ENCODE measurements around the gene PCYOX1L.

Gene PCYOX1L

DNA sequence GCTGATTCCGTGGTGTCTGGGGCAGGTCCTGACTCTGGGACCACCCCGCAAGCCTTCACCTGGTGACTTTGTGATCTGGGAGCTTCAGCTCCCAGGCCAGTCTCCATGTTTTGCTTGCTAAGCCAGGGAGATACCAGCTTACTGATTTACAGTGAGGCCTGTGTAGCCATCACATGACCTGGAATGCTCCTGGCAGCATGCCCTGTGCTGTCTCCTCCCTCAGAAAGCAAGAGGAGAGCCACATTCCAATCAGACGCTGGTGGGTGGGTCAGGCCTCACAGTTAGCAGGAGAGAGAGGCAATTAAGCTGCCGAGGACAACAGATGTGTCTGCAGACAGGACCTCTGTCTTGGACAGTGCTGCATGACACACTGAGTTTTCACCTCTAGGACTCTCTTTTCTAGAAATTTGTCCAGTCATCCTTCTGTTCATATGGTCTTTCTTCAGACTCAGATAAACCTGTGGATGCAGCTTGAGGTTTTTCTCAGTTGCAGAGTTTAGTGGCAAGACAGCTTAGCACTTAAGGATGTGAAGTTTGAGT lies 37.0 kb upstream of the PCYOX1L start:
- H3K4me3 ChIP-seq (ENCODE audit: extremely low read depth, insufficient read depth, low read length, poor library complexity, severe bottlenecking): no peak overlapping the region
- peaks cover 23% of the 10 kb centered on the region for H3K36me3 ChIP-seq (ENCODE audit: control insufficient read depth, insufficient read depth, low read length)
- H3K4me1 ChIP-seq (ENCODE audit: control insufficient read depth, insufficient read depth, low read length, poor library complexity, severe bottlenecking): peaks cover 23% of the 10 kb centered on the region
- H3K27ac ChIP-seq (ENCODE audit: low read depth, low read length, severe bottlenecking): peak overlapping the region; percentile 72
- 58 to 73% methylated on average over 4 of the region's 4 CpGs for WGBS, 2 experiments (ENCODE audit: insufficient coverage in 2 of 2)
- peaks cover 4% of the 10 kb centered on the region for H3K9me3 ChIP-seq (ENCODE audit: control insufficient read depth, low read length)

DNA sequence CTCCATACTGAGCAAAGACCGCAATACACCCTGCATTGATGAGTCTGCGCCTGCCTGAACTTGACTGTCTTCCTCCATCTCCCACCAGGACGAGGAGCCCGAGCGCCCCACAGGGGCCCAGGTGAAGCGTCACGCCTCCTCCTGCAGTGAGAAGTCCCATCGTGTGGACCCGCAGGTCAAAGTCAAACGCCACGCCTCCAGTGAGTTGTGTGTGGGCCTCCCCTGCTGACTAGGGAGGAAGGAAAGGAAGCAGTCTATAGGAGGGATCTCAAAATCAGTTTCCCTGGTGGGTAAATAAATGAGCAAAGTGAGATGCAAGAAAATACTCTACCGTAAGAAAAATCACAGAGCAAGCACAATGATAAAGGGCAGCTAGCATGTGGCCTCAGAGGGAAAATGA lies 35.3 kb upstream of the PCYOX1L start:
- peaks cover 23% of the 10 kb centered on the region for H3K4me1 ChIP-seq (ENCODE audit: control insufficient read depth, insufficient read depth, low read length, poor library complexity, severe bottlenecking)
- H3K36me3 ChIP-seq (ENCODE audit: control insufficient read depth, insufficient read depth, low read length): peaks cover 23% of the 10 kb centered on the region
- WGBS, 2 experiments (ENCODE audit: insufficient coverage in 2 of 2): 79 to 82% methylated on average over 10 to 11 of the region's 12 CpGs
- H3K27ac ChIP-seq (ENCODE audit: low read depth, low read length, severe bottlenecking): no peak overlapping the region
- H3K4me3 ChIP-seq (ENCODE audit: extremely low read depth, insufficient read depth, low read length, poor library complexity, severe bottlenecking): no peak overlapping the region
- H3K9me3 ChIP-seq (ENCODE audit: control insufficient read depth, low read length): peaks cover 4% of the 10 kb centered on the region

DNA sequence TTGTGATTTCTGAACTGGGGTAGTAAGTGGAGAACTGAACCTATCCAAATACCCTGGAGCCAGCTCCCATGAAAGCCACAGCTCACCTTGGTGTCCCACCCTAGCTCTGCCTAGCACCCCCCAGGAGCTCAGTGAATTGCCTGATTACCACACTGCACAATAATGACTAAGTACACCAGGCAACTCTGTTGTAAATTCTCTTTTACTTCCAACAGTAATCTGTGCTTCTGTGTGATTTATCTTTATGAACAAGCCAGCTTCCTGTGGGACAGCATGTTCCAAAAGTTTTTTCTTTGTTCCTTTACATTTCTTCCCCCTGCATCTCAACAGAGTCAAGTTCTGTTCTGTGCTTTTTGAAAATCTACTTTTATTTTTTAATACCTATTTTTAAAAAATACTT lies 34.6 kb upstream of the PCYOX1L start:
- peaks cover 23% of the 10 kb centered on the region for H3K4me1 ChIP-seq (ENCODE audit: control insufficient read depth, insufficient read depth, low read length, poor library complexity, severe bottlenecking)
- peaks cover 4% of the 10 kb centered on the region for H3K9me3 ChIP-seq (ENCODE audit: control insufficient read depth, low read length)
- H3K4me3 ChIP-seq (ENCODE audit: extremely low read depth, insufficient read depth, low read length, poor library complexity, severe bottlenecking): no peak overlapping the region
- no peak overlapping the region for H3K27ac ChIP-seq (ENCODE audit: low read depth, low read length, severe bottlenecking)
- peaks cover 23% of the 10 kb centered on the region for H3K36me3 ChIP-seq (ENCODE audit: control insufficient read depth, insufficient read depth, low read length)

DNA sequence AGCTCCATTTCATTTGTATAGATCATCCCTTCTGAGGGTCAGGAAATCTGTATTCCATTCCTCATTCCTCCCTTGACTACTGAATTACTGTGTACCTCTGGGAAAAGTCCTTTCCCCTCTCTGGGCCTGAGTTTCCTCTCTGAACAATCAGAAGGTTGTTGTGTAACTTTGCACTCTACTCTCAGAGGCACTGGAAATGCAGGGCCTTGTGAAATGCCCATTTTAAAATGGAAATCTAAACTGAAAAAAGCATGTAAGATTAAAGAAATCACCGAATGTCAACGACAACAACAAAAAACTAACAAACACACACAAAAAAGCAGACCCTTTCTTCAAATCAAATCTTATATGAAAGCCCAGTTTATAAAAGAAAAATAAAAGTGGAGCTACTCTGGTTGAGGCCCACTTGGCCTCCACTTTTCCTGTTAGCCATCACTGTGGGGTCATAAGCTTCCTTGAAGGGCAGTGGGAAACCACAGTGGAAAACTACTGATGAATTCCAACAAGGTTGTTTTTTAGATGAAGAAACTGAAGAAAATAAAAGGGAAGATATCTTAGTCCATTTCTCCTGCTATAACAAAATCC lies 34.1 kb upstream of the PCYOX1L start:
- peaks cover 4% of the 10 kb centered on the region for H3K9me3 ChIP-seq (ENCODE audit: control insufficient read depth, low read length)
- no peak overlapping the region for H3K4me3 ChIP-seq (ENCODE audit: extremely low read depth, insufficient read depth, low read length, poor library complexity, severe bottlenecking)
- WGBS, 2 experiments (ENCODE audit: insufficient coverage in 2 of 2): no CpG with 5 or more reads among the region's 2 CpGs
- no peak overlapping the region for H3K27ac ChIP-seq (ENCODE audit: low read depth, low read length, severe bottlenecking)
- H3K4me1 ChIP-seq (ENCODE audit: control insufficient read depth, insufficient read depth, low read length, poor library complexity, severe bottlenecking): peaks cover 23% of the 10 kb centered on the region
- H3K36me3 ChIP-seq (ENCODE audit: control insufficient read depth, insufficient read depth, low read length): peaks cover 23% of the 10 kb centered on the region

DNA sequence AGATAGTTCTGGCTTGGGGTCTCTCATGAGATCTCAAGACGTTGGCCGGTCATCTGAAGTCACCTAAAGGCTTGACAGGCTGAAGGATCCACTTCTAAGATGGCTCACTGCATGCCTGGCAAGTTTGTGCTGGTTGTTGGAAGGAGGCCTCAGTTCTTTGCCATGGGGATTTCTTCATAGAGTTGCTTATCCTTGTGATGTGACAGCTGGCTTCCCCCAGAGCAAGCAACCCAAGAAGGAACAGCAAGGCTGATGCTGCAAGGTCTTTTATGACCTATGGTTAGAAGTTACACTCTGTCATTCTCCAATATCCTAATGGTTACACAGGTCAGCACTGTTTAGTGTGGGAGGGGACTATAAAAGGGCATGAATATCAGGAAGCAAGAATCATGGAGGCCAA lies 33.2 kb upstream of the PCYOX1L start:
- no peak overlapping the region for H3K4me3 ChIP-seq (ENCODE audit: extremely low read depth, insufficient read depth, low read length, poor library complexity, severe bottlenecking)

DNA sequence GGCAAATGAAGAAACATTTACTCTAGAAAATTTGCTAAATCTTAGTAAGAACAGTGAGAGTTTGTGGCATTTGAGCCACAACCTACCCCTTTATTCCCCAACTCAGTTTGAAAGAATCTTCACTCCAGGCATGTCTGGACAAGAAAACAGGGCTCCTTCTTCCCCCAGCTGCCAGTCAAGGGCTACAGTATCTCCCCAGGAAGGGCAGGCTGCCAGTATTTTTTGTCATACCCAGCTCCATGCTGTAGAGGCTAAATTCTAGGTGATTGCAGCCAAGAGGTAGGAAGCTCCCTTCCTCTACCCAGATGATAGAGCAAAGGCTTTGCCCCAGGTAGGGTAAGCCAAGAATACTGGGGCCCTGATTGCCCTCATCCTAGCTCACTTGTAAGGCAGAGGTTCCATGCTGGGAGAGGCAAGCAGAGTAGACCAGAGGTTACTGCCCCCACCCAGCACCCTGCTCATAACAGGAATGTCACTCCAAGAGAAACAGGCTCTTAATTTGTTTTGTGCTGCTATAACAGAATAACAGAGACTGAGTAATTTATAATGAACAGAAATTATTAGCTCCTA lies 32.6 kb upstream of the PCYOX1L start:
- H3K4me3 ChIP-seq (ENCODE audit: extremely low read depth, insufficient read depth, low read length, poor library complexity, severe bottlenecking): no peak overlapping the region
- H3K4me1 ChIP-seq (ENCODE audit: control insufficient read depth, insufficient read depth, low read length, poor library complexity, severe bottlenecking): peaks cover 21% of the 10 kb centered on the region
- no peak overlapping the region for H3K27ac ChIP-seq (ENCODE audit: low read depth, low read length, severe bottlenecking)
- peaks cover 17% of the 10 kb centered on the region for H3K36me3 ChIP-seq (ENCODE audit: control insufficient read depth, insufficient read depth, low read length)
- peaks cover 4% of the 10 kb centered on the region for H3K9me3 ChIP-seq (ENCODE audit: control insufficient read depth, low read length)

More for the DNA sequence above, 33.2 kb upstream of the PCYOX1L start:
- peaks cover 4% of the 10 kb centered on the region for H3K9me3 ChIP-seq (ENCODE audit: control insufficient read depth, low read length)
- peaks cover 22% of the 10 kb centered on the region for H3K36me3 ChIP-seq (ENCODE audit: control insufficient read depth, insufficient read depth, low read length)
- WGBS, 2 experiments (ENCODE audit: insufficient coverage in 2 of 2): 100% methylated on average over 2 of the region's 2 CpGs
- H3K4me1 ChIP-seq (ENCODE audit: control insufficient read depth, insufficient read depth, low read length, poor library complexity, severe bottlenecking): peaks cover 23% of the 10 kb centered on the region
- H3K27ac ChIP-seq (ENCODE audit: low read depth, low read length, severe bottlenecking): no peak overlapping the region

DNA sequence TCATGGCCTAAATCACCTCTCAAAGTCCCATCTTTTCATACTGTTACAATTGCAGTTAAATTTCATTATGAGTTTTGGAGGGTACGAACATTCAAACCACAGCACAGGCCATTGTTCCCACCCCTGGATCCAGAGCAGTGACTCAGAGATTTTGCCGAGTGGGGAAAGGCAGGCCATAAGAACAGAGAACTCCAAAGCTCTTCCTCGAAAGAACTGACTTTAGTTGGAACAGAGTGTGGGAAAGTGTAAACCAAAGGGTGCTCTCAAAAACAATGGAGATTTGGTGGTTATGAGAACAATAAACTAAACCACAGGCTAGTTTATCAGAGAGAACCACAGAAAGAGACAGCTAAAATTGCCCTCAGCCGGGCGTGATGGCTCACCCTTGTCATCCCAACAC lies 32.0 kb upstream of the PCYOX1L start:
- H3K4me3 ChIP-seq (ENCODE audit: extremely low read depth, insufficient read depth, low read length, poor library complexity, severe bottlenecking): no peak overlapping the region
- peaks cover 4% of the 10 kb centered on the region for H3K9me3 ChIP-seq (ENCODE audit: control insufficient read depth, low read length)
- H3K27ac ChIP-seq (ENCODE audit: low read depth, low read length, severe bottlenecking): no peak overlapping the region
- H3K36me3 ChIP-seq (ENCODE audit: control insufficient read depth, insufficient read depth, low read length): peaks cover 16% of the 10 kb centered on the region
- H3K4me1 ChIP-seq (ENCODE audit: control insufficient read depth, insufficient read depth, low read length, poor library complexity, severe bottlenecking): peaks cover 15% of the 10 kb centered on the region
- 94 to 95% methylated on average over 4 of the region's 5 CpGs for WGBS, 2 experiments (ENCODE audit: insufficient coverage in 2 of 2)

DNA sequence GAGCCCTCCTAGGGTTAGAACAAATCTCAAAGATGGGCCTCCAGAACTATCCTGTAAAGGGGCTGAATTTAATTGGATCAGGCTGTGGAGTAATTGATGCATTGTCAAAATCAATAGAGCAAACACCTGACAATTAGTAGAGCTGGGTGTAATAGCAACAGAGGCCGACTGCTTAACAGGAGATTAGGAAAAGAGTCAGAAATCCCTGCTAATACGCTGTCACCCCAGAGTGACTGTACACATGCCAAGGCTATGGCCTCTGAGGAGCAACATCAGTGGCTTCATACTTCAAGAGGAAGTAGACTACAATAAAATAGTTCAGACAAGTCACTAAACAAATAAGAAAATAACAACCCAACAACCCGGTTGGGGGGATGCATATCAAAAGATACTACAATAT lies 31.2 kb upstream of the PCYOX1L start:
- H3K27ac ChIP-seq (ENCODE audit: low read depth, low read length, severe bottlenecking): no peak overlapping the region
- WGBS, 2 experiments (ENCODE audit: insufficient coverage in 2 of 2): 87% methylated on average over 3 of the region's 3 CpGs; no CpG with 5 or more reads in 1 of the 2 experiments

DNA sequence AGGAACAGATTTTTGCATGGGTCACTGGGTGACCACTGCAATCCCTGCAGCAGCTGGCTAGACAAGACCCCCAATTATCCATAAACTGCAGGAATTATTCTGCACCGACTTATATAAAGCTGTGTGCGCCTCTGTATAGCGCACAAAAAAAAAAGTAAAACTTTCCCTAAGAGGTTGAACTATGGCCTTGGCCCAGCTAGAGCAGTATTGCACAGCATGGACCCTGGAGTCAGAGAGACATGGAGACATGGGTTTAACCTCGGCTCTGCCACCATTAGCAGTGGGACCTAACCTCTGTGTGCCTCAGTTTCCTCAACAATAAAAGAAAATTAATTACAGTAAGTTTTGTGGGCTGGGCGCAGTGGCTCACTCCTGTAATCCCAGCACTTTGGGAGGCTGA lies 29.7 kb upstream of the PCYOX1L start:
- H3K4me3 ChIP-seq (ENCODE audit: extremely low read depth, insufficient read depth, low read length, poor library complexity, severe bottlenecking): no peak overlapping the region

More for the DNA sequence above, 31.2 kb upstream of the PCYOX1L start:
- H3K36me3 ChIP-seq (ENCODE audit: control insufficient read depth, insufficient read depth, low read length): peaks cover 16% of the 10 kb centered on the region
- H3K4me3 ChIP-seq (ENCODE audit: extremely low read depth, insufficient read depth, low read length, poor library complexity, severe bottlenecking): no peak overlapping the region
- H3K9me3 ChIP-seq (ENCODE audit: control insufficient read depth, low read length): peaks cover 4% of the 10 kb centered on the region
- peaks cover 8% of the 10 kb centered on the region for H3K4me1 ChIP-seq (ENCODE audit: control insufficient read depth, insufficient read depth, low read length, poor library complexity, severe bottlenecking)

DNA sequence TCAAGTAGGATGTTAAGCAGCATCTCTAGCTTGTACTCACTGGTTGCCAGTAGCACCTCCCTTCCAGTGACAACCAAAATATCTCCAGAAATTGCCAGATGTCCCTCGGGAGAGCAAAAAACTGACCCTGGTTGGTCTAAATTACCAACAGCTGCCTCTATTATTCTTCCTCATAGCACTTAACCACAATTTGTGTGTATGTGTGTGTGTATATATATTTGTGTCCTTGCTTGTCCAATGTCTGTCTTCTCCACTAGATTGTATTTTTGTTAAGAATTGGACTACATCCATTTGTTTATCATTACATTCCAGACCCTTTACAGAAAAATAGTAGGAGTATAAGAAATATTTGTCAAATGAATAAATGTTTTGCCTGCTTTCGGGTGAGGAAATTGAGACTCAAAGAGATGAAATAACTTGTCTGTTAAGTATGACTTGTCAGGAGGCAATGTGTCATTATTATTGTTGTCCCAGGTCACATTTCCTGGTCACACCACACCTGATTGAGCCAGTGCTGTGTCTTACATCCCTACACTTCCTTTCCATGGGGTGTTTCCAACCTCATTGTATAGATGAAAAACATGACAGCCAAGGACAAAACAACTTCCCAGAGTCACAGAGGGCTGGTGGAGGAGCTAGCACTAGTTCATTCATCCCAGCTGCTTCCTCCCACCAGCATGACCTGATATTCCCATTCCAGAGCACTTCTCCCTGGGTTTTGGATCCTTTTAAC lies 24.0 kb upstream of the PCYOX1L start:
- H3K36me3 ChIP-seq (ENCODE audit: control insufficient read depth, insufficient read depth, low read length): peaks cover 19% of the 10 kb centered on the region
- H3K4me1 ChIP-seq (ENCODE audit: control insufficient read depth, insufficient read depth, low read length, poor library complexity, severe bottlenecking): peaks cover 4% of the 10 kb centered on the region
- no peak overlapping the region for H3K4me3 ChIP-seq (ENCODE audit: extremely low read depth, insufficient read depth, low read length, poor library complexity, severe bottlenecking)
- H3K9me3 ChIP-seq (ENCODE audit: control insufficient read depth, low read length): no peaks in the 10 kb centered on the region
- no peak overlapping the region for H3K27ac ChIP-seq (ENCODE audit: low read depth, low read length, severe bottlenecking)
- 100% methylated on average over 1 of the region's 2 CpGs for WGBS, 2 experiments (ENCODE audit: insufficient coverage in 2 of 2)

More for the DNA sequence above, 29.7 kb upstream of the PCYOX1L start:
- Histone ChIP-seq H3K27ac (ENCODE audit: low read depth, low read length, severe bottlenecking) (no peak overlapping the region), H3K9me3 (ENCODE audit: control insufficient read depth, low read length) (peaks cover 4% of the 10 kb centered on the region), H3K4me1 (ENCODE audit: control insufficient read depth, insufficient read depth, low read length, poor library complexity, severe bottlenecking) (peaks cover 8% of the 10 kb centered on the region), H3K36me3 (ENCODE audit: control insufficient read depth, insufficient read depth, low read length) (peaks cover 16% of the 10 kb centered on the region)
- 93 to 100% methylated on average over 3 to 4 of the region's 5 CpGs for WGBS, 2 experiments (ENCODE audit: insufficient coverage in 2 of 2)

DNA sequence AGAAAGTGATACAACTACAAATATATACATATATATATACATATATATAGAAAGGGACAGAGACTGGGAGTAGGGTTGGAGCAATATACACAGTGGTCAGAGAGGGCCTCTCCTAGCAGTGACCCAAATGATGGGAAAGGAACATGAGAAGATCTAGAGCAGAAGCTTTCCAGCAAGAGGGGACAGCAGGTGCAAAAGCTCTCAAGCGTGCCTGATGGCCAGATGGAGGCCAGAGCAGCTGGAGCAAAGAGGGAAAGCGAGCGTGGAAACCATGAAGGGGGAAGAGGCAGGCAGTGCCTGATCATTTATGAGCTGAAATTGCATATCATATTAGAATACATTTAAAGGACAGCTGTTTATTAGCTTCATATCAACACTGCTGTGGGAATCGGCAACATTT lies 20.1 kb upstream of the PCYOX1L start:
- Histone ChIP-seq H3K27ac (ENCODE audit: low read depth, low read length, severe bottlenecking) (no peak overlapping the region), H3K4me3 (ENCODE audit: extremely low read depth, insufficient read depth, low read length, poor library complexity, severe bottlenecking) (no peak overlapping the region), H3K36me3 (ENCODE audit: control insufficient read depth, insufficient read depth, low read length) (peaks cover 14% of the 10 kb centered on the region), H3K4me1 (ENCODE audit: control insufficient read depth, insufficient read depth, low read length, poor library complexity, severe bottlenecking) (peaks cover 4% of the 10 kb centered on the region), H3K9me3 (ENCODE audit: control insufficient read depth, low read length) (no peaks in the 10 kb centered on the region)
- WGBS, 2 experiments (ENCODE audit: insufficient coverage in 2 of 2): 89 to 100% methylated on average over 1 to 2 of the region's 4 CpGs
